Astrocyte (in vitro differentiated cells and primary cell): ENCODE measurements around the gene TRAPPC10.
"Not testable (repeated sequence)": the region's sequence is repeated elsewhere in the genome, so short reads cannot be mapped to it uniquely, and the experiment has no call there.

ENCODE experiments used
- CTCF ChIP-seq: IDR thresholded peaks from 2 replicates; pipeline ENCODE4 v1.5.1; 2011; ENCODE audit warnings: low read depth, mild to moderate bottlenecking, inconsistent platforms, low read length, moderate library complexity; ENCODE audit not compliant: insufficient read depth
- EZH2 ChIP-seq: IDR thresholded peaks from 2 replicates; pipeline ENCODE4 v1.6.1; 2012; ENCODE audit warnings: mild to moderate bottlenecking, low read length, inconsistent platforms; ENCODE audit not compliant: insufficient read depth

DNA sequence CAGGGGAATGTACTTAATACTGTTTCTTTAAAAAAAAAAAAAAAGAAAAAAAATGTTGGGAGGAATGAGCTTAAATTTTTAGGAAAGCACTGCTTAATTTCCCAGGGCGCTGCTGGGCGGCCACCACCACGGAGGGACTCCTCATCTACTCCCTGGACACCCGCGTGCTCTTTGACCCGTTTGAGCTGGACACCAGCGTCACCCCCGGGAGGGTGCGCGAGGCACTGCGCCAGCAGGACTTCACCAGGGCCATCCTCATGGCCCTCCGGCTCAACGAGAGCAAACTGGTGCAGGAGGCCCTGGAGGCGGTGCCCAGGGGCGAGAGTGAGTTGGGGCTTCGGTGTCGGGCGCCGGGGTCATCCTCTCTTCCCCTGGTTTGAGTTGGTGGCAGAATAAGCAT, 115.7 kb downstream of the TRAPPC10 start:
- not testable (repeated sequence) for TF ChIP-seq CTCF, EZH2
